GM21825 (cell line): Measurements from ENCODE around the gene CLCN1.
A peak's percentile ranks its signal among the peaks of the same experiment; 100 is the strongest.
"Not testable (repeated sequence)": the region's sequence is repeated elsewhere in the genome, so short reads cannot be mapped to it uniquely, and the experiment has no call there.

Experiments used
- ATAC-seq: cut with Tn5 transposase; IDR thresholded peaks from one replicate; pipeline ENCODE4 v1.9.1; 2021; ENCODE audit warnings: mild to moderate bottlenecking, moderate library complexity; ENCODE audit not compliant: unreplicated experiment

Gene CLCN1

DNA sequence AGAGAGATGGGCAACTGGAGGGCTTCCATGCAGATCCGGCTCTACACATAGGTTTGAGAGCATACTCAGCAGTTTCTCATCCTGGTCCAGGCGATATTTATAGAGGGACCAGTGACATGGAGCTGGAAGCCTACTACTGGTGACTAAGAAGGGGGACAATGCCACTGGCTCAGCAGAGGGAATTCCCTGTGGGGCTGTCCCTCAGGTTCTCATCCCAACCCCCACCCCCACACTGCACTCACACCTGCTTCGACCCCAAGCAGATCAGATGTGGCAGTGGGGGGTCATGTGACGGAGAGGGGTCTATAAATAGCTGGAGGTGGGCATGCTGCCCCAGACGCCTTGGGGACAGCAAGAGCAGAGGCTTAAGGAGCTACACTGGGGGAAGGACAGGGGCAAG, at the start of gene CLCN1:
Gene CLCN1, plus strand, starts transcription at position 336 of the 400 bp plus-strand sequence. CDS start 102 bp downstream, outside the sequence.
- ATAC-seq: no peak

DNA sequence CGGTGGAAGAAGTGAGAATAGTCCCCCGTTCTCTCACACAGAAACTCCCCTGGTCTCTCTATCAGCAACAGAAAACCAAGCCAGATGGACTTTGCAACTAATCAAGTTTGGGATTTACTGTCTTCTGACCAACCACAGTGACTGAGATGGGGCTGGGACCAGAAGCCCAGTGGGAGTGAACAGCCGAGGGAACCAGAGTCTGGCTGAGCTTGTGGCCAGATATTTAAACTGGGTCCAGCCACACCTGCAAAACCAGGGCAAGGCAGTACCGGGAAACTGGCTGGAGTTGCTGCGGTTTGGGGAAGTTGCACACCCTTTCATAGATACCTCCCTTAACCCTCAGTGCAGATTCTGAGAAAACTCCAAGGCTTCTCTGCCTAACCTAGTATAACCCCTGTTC, 46.7 kb upstream of the CLCN1 start:
- no peak for ATAC-seq

DNA sequence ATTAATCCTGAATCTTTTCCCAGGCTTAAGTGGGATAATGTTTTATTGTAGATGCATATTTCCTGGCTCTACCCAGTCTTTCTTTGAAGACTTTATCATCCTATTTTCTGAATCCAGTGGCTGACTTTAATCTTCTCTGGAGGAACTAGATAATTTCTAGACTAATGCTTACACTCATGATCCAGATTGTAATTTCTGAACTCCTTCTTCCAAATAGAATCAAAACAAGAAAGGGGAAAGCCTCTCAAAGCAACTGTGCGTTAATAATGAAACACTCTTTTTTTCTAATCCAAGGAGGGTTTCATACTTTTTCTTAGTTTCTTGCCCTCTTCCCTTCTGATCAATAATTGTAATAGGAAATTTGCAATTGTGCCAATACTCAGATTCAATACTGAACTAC, 44.7 kb upstream of the CLCN1 start:
- ATAC-seq: no peak

DNA sequence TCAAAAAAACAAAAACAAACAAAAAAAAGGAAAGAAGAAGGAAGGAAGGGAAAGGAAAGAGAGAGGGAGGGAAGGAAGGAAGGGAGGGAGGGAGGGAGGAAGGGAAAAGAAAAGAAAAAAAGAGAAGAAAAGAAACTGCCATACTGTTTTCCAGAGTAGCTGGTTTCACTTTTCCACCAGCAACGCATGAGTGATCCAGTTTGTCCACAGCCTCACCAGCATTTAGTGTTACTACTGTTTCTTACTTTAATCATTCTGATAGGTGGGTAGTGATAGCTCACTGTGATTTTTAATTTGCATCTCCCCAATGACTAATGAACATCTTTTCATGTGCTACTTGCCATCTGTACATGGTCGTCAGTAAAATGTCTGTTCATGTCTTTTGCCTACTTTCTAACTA, 43.0 kb upstream of the CLCN1 start:
- ATAC-seq: no peak

DNA sequence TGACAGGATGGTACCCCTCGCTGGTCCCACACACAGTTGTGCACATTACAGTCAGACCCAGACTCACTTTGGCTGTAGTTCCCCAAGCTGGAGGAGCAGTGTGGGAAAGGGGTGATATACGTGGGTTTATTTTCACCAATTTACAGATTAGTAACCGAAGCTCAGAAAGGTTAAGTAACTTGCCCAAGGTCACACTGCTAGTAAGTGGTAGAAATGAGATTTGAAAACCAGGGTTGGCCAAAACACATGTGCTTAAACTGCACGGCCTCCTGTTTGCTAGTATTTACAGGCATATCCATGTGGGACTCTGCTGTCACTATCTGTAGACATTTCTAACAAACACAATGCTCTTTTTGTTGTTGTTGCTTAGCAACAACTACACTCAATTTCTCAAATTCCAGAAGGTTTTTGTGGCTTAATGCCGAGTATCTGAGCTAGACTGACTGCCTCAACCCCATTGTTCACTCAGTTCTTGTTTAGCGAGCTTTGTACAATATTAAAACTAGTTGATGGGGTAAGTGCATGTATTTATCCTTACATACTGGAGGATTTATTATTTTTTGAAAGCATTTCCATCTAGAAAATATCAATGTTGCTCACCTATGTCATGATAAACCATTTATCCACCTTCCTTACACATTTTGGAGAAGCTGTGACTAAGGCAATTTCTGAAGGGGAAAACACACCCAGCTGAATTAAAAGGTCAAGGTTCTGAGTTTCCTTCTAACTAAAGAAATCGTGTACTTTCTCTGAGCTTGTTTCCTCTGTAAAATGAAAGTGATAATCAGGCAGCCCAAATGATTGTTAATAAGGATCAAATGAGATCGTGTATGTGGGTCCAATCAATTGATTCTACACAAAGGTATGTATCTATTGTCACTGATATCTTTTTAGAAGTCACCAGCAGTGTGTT, 36.5 kb upstream of the CLCN1 start:
- ATAC-seq: no peak

DNA sequence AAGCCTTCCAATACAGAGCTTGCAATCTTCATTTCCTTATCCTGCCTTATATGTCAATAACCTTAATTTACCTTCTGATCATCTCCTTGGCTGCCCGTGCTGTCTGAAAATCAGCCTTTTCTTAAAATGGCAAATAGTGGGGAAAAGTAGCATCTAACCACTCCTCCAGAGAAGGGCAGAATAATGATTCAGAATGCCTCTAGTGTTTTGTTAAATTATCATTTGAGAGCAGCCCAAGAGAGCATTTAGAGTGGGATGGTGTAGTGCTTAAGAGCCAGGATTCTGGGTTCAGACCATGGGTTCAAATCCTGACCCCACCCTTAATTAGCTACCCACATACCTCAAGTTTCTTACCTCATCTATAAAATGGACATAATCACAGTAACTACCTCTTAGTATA, 35.8 kb upstream of the CLCN1 start:
- no peak for ATAC-seq

DNA sequence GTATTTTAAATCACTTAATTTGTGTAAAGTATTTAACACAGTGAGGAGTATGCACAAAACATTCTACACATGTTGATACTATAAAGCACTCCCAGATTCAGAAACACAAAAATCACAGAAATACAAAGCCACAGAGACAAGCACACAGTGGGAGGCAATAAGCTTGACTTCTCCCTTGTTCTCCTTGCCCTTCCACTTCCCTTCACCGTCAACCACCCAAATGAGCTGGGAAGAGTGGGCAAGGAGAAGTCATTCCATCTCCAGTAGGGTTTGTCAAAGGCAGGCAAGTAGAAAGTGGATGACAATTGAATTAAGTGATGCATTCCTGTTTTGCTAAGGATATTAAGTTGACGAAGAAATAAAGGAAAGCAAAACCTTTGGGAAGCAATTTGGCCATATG, 35.3 kb upstream of the CLCN1 start:
- no peak for ATAC-seq

DNA sequence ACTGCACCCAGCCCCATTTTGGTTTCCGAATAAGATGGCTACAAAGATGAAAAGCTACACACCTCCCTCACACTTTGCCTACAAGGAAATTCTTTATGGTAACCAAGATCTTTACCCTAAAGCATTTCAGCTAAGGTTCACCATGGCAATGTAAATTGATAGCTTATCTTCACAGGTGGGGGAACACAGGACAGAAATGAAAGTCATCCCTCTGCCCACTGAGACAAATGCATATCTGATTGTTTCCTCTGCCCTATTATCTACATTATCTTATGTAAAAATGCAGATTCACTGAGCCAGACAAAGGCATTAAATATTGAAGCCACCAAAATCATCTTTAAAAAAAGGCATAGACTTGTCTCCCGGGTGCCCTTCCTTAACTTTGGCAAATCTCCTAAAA, 34.4 kb upstream of the CLCN1 start:
- no peak for ATAC-seq

DNA sequence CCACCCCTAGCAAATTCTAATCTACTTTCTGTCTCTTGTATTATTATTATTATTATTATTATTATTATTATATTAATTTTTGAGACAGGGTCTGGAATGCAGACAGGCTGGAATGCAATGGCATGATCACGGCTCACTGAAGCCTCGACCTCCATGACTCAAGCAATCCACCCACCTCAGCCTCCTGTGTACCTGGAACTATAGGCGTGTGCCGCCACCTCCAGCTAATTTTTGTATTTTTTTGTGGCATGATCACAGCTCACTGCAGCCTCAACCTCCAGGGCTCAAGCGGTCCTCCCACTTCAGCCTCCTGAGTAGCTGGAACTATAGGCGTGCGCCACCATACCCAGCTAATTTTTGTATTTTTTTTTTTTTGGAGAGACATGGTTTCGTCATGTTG, 33.8 kb upstream of the CLCN1 start:
- ATAC-seq: no peak

DNA sequence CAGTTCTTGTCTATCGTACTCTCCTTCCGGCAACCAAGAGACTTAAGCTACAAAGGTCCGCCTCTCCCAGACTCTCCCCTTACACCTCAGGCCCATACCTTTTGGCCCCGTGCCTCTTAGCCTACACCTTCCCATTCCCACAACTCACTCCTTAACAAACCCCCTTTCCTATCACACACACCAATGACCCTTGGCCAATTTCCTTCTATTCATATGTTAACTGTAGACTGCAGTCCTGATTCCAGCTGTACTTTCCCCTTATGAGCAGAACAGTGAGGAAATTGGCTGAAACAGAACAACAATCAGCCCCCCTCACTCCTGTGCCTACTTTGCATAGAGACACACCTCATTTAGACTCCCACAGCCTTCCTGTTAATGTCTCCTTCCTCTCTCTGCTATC, 32.5 kb upstream of the CLCN1 start:
- ATAC-seq: no peak

DNA sequence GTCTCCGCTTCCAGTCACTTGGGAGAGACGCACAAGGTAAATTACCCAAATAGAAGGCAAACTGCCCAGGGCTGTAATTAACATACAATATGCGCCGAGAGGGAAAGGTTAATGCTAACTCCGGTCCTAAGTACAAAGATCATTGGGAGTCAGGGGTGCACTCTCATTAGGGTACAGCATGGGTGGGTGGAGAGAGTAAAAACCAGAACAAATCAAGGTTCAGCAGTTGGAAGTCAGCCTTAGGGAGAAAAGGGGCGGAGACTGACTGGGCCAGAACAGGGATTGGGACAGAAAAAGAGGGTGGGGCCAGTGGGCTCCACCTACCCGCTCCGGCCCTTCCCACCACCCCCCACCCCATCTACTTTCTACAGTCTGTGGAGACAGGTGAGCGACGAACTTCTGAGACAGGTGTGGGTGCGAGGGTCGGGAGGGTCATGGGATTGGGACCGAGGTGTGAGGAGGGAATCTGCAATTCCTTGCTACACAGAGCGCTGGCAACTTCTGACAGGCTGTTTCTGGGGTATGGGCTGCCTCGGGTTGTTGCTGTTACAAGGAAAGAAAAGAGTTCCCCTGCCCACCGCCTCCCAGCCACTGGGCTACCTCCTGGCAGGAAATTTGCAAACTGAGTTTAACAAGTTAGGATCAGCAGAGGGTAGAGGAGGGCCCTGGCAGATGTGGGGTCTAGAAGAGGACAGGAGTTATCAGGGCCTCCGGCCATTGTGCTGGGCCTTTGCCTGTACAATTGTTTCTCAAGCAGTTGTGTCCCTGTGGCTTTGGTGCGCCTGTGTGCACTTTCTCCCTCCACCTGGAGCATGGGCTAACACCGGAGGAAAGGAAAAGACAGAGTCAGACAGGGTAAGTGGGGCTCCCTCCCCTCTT, 31.1 kb upstream of the CLCN1 start, which contains the start of gene TMEM139:
Gene TMEM139, plus strand, starts transcription at position 368 of the 879 bp plus-strand sequence. CDS start 1,000 bp downstream, outside the sequence.
- no peak for ATAC-seq

DNA sequence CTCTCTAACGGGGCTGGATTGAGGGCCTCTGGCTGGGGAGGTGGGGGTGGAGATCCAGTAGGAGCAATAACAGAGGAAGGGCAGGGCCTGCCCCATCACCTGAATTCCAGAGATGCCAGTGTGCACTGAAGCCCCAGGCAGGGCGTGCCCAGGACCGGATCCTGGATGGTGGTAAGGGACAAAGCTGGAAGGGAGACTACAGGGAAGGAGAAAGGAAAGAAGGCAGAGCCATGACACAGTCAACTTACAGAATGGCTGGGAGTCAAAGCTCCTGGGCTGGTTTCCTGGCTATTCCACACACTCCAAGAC, 30.5 kb upstream of the CLCN1 start:
- no peak for ATAC-seq

DNA sequence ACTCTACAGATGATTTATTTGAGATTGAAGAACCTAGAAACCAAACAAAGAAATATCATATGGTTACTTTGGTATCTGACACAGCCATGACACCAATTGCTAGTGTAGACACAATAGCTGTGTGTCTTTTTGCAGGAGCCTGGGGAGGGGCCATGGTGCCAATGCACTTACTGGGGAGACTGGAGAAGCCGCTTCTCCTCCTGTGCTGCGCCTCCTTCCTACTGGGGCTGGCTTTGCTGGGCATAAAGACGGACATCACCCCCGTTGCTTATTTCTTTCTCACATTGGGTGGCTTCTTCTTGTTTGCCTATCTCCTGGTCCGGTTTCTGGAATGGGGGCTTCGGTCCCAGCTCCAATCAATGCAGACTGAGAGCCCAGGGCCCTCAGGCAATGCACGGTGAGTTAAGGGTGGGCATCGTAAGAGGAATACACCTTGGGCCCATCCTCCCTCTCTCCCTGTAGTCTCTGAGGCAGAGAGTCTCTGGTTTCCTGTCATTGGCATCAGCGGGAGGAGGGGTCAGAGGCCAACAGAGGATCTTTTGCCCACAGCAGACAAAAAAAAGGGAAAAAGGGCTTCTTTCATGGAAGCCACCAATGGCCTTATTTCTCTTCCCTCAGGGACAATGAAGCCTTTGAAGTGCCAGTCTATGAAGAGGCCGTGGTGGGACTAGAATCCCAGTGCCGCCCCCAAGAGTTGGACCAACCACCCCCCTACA, 29.9 kb upstream of the CLCN1 start:
- ATAC-seq: no peak

DNA sequence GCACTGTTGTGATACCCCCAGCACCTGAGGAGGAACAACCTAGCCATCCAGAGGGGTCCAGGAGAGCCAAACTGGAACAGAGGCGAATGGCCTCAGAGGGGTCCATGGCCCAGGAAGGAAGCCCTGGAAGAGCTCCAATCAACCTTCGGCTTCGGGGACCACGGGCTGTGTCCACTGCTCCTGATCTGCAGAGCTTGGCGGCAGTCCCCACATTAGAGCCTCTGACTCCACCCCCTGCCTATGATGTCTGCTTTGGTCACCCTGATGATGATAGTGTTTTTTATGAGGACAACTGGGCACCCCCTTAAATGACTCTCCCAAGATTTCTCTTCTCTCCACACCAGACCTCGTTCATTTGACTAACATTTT, 29.4 kb upstream of the CLCN1 start:
- ATAC-seq: no peak

DNA sequence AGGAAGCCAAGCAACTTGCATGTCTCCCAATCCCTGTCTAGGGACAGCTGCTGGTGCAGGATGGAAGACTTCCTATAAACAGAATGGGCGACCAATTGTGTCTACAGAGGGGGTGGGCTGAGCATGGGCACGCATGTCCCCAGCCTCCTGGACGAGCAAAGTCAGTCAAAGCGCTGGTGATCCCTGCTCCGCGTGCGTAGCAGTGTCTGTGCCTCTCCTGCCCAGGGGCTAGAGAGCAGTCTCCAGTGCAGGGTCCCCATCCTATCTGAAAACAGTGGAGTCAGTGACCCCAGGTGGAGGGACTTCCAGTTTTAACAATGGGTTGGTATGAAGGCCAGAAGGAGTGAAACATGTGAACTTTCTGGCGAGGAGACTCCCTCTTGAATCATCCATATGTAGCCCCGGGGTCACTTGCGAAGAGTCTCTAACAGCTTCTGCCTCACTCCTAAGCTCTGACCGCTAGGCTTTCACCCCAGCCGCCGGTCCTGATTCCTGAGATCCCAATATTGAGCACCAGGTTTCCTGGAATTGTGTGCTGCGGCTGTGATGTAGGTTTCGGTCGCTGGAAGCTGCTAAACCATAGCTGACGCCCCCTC, 28.5 kb upstream of the CLCN1 start:
- ATAC-seq: no peak

DNA sequence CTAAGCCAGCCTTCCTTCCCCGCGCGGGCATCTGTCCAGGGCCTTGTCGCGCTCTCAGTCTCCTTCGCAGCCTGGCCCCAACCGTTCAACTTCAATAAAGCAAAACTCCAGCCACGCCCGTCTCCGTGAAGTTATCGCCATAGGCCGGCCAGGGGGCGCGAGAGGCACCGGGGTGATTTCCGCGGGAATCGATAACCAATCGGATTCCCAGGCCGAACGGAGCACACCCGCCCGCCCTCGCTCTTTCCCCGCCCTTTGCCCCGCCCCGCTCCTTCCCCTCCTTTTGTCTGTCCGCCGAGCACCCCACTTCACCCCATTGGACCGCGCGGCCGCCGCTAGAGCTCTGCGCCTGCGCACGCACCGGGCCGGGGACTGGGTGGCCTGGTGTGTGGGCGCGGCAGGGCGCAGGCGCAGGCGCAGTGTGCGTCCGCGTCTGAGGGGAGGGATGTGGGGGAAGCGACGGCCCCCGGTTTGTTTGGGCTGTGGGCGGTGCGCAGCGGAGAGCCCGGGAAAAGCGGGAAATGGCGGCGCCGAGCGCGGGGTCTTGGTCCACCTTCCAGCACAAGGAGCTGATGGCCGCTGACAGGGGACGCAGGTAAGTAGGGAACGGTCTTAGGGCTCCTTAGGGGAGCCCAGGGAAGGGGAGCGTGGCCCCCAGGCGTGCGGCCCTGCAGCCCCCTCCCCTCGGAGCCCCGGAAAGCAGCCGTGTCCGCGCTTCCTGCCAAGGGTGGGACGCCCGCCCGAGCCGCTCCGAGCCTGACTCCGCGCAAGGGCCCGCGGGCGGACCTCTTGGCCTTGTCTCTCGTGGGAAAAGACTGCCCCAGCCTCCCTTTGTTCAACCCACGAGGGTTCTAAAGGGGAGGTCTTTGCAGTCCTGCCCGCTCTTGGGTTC, 27.7 kb upstream of the CLCN1 start, which contains the start of gene CASP2:
Gene CASP2, plus strand, starts transcription at position 417 of the 892 bp plus-strand sequence. Its CDS starts 105 bp downstream, at position 522.
- ATAC-seq: peak; percentile 90

DNA sequence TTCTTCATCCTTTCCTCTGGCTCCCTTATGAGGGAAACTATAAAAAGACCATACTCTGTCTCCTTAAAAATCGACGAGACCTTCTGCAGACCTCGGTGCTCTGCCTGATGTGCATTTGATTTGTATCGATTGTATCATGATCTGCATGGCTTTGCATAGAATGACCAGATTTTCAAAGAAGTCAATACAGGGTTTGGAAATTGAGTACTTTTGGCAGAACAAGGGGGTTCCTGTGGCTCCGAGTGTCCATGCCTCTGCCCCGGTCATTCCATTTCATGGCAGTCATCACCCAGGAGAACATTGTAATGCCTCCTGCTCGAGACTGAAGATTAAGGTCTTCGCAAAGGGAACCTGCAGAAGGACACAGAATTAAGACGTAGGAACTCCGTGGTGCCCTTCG, 27.1 kb upstream of the CLCN1 start:
- ATAC-seq: no peak

DNA sequence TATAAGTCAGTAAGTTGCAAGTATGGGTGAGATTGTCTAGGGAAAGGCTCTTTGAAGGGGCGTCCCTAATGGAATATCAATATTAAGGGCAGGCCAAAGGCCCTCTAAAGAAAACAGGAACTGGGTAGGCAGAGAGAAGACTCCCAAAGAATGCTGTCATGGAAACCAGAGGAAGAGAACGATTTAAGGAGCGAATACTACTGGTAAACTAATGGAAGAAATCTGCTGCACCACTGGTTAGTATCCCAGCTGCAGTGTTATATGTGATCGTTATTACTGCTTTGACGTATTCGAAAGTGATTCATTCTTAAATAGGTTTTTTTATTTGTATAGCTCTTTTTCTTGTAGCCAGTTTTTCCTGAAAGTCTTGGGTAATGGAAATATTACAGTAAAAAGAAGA, 26.5 kb upstream of the CLCN1 start:
- ATAC-seq: no peak

DNA sequence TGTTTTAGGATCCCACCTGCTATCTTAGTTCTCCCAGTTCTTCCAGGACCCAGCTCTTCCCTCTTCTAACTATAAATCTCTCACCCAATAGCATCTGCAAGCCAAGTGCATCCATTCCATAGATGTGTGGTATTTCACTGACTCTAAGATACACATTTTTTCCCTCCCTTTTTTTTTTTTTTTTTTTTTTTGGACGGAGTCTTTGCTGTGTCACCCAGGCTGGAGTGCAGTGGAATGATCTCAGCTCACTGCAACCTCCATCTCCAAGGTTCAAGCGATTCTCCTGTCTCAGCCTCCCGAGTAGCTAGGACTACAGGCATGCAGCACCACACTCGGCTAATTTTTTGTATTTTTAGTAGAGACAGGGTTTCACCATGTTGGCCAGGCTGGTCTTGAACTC, 26.0 kb upstream of the CLCN1 start:
- not testable (repeated sequence) for ATAC-seq

DNA sequence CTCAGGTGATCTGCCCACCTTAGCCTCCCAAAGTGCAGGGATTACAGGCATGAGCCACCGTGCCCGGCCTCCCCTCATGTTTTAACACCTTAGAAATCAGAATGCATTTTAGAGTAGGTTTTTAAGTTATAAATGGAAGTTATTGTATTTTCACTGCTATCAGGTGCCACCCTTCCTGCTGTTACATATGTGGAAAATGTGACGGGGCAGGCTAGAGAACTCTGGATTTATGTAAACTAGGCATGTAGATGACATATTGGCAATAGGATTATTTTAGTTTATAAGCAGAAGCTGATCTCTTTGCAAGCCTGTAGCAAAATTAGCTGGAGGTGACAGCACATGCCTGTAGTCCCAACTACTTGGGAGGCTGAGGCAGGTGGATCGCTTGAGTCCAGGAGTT, 25.6 kb upstream of the CLCN1 start:
- no peak for ATAC-seq
